HG02588 (cell line): ENCODE data around the gene TENM4.

ENCODE experiments used
- ATAC-seq: cut with Tn5 transposase; IDR thresholded peaks from one replicate; pipeline ENCODE4 v1.9.1; 2021; ENCODE audit warnings: mild to moderate bottlenecking, moderate library complexity; ENCODE audit not compliant: unreplicated experiment

Gene TENM4

GRCh38 chr11:79440571-79441460, at the start of gene TENM4:
TSS of gene TENM4 (minus strand) at chr11:79441030. CDS start at chr11:79069944, 371,086 bp downstream.
- no peak for ATAC-seq

- ATAC-seq: no peak
These were observed 47.5 kb upstream of the TENM4 start for GRCh38 chr11:79488286-79488685.

GRCh38 chr11:79487412-79487811, 46.6 kb upstream of the TENM4 start:
- ATAC-seq: no peak

- ATAC-seq: no peak
These were observed 45.6 kb upstream of the TENM4 start for GRCh38 chr11:79486242-79486984.

DNA sequence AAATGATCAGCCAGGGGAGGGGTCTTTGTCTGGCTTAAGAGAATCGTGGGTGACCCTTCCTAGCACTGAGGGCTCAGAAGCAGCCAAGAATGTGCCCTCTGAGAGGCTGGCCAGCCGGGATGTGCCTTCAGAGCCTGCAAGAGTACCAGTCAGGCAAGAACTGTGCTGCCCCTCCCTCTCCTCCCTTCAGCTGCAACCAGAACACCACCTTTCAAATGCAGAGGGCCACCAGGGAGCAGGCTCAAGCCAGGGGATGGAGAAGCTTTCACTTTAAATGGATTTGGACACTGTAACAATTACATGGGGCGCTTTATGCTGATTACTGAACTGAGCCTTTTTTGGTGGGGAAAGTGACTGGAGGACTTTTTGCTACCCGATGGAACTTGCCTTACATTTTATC, 44.9 kb upstream of the TENM4 start:
- ATAC-seq: no peak

- no peak for ATAC-seq
These were observed 44.0 kb upstream of the TENM4 start for GRCh38 chr11:79484872-79485271.

- ATAC-seq: peak; percentile 76
These were observed 42.0 kb upstream of the TENM4 start for GRCh38 chr11:79482800-79483199.

DNA sequence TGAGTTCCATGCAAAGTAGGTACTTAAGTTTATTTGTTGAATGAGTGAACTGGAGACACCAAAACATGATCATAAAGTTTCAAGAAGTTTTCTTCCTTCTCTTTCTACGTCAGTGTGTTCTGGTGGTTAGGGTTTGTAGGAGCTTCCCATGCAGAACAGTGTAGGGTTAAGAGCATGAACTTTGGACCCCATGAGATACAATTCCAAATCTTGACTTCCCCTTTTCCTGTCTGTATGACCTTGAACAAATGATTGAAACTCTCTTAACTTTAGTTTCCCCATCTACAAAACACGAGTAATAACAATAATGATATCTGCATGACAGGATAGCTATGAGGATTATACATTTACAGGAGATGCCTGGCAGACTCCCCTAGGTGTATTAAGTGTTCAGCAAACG, 41.0 kb upstream of the TENM4 start:
- ATAC-seq: peak; percentile 49

DNA sequence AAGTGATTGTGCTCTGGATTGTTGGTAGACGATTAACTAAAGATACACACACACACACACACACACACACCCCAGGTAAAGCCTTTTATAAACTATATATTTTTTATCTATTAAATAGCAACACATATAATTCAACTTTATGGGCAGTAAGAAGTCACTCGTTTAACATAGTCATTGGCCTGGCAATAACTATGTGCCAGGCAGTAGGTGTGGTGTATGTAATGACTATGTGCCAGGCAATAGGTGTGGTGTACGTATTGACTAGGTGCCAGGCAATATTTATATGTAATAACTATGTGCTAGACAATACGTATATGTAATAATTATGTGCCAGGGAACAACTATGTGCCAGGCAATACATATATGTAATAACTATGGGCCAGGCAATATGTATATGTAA, 40.0 kb upstream of the TENM4 start:
- ATAC-seq: no peak

DNA sequence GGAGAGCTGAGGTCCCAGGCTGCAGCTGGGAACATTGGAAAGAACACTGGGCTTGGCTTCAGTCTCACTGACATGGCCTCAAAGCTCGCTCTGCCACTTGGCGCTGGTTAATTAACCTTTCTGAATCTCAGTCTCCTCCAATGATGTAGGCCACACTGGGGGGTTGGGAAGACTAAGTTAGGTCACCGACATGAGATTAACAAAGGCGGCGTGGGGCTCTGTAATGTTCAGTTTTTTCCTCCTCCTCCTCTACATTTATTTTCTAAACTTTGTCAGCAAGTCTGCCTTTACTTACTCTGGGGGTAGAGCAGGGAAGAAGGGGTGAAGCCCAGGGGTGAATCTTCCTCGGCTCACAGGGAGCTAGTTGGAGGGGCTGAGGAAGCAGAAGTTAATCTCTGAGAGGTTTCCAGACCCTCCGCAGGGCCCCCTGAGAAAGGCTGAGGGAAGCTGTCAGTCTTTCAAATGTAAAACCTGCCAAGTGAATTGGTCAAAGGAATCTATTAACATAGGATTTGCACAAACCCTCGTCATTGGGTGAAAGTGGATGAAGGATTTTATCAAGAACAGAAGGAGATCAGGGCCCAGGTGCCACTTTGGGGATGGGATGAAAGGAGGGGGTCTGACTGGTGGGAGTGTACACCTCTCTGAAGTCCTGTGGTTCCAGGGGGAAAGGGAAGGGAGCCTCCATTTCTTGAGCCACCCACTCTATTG, 32.1 kb upstream of the TENM4 start:
- ATAC-seq: no peak

DNA sequence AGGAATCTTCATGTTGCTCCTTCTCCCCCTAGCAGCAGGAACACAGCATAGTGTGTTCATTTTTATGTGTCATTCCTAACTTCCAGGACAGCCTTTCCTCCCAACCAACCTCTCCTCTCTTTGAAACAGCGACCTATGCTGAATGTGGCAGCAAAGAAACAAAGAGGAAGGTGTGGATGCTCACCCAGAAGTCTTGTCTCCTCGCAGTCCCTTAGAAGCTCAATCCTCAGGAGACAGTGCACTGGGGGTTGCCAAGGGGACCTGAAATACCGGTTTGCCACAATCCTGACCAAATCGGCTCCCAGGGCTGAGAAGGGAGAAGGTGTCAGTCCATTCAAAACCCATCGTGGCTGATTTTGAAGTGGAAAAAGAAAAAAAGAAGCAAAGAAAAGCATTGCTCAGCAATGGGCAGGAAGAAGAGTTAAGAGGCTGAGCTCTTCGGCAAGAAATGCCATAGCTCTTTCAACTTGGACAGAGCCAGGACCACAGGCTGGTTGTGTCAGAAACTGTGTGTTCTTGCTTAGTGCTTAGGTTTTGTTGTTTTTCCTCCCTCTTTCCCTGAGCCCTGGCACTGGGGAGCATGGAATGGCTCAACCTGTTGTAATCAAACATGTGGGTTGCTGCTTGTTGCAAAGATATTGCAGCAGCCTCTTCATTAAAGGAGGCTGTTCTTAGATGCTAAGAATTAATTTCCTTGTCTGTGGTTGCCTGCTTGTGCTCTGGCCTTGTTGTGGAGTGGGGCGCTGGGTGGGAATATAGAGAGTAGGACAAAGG, 30.4 kb upstream of the TENM4 start:
- ATAC-seq: no peak

DNA sequence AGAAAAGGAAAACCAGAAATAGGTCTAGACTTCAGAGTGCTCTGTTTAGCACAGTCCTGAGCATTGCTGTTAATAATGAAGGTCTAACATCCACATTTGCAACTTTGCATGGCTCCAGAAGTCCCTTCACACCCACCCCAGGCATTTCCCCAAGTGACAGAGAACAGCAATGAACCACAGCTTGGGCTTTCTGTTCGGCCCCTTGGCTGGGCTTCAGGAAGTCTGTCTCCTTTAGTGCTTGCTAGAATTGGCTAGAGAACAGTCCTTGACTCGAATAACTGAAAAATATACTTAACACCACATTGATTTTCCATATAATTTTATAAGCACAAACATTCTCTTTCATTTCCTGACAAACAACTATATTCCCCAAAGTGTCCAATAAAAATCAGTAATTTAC, 29.3 kb upstream of the TENM4 start:
- ATAC-seq: no peak

DNA sequence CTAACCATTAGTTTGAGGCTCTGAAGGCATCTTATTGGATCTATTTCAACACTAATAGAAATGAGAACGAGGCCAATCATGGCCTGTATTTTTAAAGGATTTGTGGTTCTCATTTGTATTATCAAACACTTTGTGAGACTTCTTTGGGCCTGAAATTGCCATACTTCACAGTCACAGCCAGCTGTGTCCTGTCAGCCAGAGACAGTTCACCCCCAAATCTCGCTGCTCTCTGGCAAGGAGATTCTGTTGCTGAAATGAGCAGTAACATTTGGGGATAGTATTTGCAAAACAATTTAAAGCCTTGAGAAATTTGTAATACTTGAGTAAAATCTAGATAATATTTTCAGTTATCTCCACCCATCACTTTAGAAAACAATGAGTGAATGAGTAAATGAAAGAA, 26.9 kb upstream of the TENM4 start:
- ATAC-seq: no peak

DNA sequence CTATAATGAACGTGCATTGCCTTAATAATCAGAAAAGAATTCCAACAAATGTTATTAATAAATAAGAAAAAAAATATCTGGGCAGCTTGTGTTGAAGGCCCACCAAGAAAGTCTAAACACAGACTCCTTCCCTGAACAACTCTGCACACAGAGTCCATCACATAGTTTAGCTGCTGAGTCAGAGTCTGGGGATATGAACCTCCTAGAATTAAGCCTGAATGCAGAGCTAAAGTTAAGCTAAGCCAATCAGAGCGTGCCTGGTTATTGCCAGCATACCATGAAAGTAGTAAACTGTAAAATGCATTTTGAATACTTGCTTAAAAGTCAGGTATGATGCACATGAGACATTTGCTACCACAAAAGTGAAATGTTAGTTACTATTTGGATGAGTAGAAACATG, 25.6 kb upstream of the TENM4 start:
- no peak for ATAC-seq

DNA sequence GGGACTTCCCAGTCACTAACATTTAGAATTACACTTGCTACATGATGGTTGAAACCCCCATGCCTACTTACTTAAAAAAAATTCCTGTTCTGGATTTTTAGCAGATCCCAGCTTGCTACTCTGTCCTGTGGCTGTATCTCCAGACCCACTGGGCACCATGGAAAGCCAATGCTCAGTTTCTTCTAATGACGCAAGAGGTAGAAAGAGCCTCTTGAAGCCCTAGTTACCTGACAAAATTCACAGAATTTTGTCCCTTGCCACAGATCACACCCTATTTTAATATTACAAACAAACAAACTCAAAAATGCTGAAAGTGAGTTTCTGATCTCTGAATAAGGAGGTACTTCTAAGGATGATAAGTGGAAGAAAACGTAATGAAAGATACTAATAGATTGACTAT, 24.3 kb upstream of the TENM4 start:
- no peak for ATAC-seq

GRCh38 chr11:79461666-79462645, 21.1 kb upstream of the TENM4 start:
- no peak for ATAC-seq

DNA sequence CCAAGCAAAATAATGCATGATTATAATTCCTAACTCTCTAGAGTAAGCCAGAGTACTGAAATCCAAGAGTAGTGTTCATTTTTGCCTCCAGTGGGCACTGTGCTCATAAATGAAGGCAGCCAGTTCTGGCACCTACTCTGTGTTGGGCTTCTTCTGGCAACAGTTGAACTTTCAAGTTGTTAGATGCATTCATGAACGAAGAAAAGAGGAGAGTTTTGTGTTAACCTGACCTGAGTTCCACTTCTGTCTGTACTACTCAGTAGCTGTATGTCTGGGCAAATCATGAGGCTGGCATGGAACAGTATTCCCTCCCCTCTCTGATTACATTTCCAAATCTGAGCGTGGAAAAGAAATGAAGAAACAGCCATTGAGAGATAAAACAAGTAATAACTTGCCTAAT, 20.3 kb upstream of the TENM4 start:
- ATAC-seq: no peak

- no peak for ATAC-seq
These were observed 17.9 kb upstream of the TENM4 start for GRCh38 chr11:79458709-79459108.

GRCh38 chr11:79456501-79456900, 15.7 kb upstream of the TENM4 start:
- no peak for ATAC-seq

GRCh38 chr11:79453617-79454016, 12.8 kb upstream of the TENM4 start:
- ATAC-seq: no peak
